Karpas-422 (cell line): Measurements from ENCODE around the gene PCDHGA8. TPM values are rescaled to one million over a fixed set of nuclear protein-coding genes. Genes with fewer than 3 reads are reported as not detected.
"Not testable (repeated sequence)": the region's sequence is repeated elsewhere in the genome, so short reads cannot be mapped to it uniquely, and the experiment has no call there.

Experiments used
- DNase-seq: peaks from one replicate; pipeline ENCODE4 v3.0.0-alpha.2; 2015
- H2AFZ ChIP-seq: fragments of 200-600 bp; sonication (generic); 2 replicates; pipeline ENCODE4 v1.6.1; 2014; ENCODE audit warnings: antibody characterized with exemption, low read length, mixed read lengths
- H3K27ac ChIP-seq: fragments of 200-600 bp; sonication (generic); 2 replicates; pipeline ENCODE4 v1.5.1; 2014; ENCODE audit warnings: mild to moderate bottlenecking, low read length, moderate library complexity
- H3K27me3 ChIP-seq: fragments of 200-600 bp; sonication (generic); 2 replicates; pipeline ENCODE4 v1.6.1; 2014; ENCODE audit warnings: low read length, mixed read lengths
- H3K36me3 ChIP-seq: fragments of 200-600 bp; sonication (generic); 2 replicates; pipeline ENCODE4 v1.6.1; 2014; ENCODE audit warnings: low read length, mixed read lengths; ENCODE audit not compliant: insufficient read depth
- H3K4me1 ChIP-seq: fragments of 200-600 bp; sonication (generic); 2 replicates; pipeline ENCODE4 v1.6.1; 2014; ENCODE audit warnings: mild to moderate bottlenecking, low read length, mixed read lengths
- H3K4me2 ChIP-seq: fragments of 200-600 bp; sonication (generic); 2 replicates; pipeline ENCODE4 v1.6.1; 2014; ENCODE audit warnings: low read length, low read depth, mild to moderate bottlenecking; ENCODE audit not compliant: poor library complexity, severe bottlenecking
- H3K4me3 ChIP-seq: fragments of 200-600 bp; sonication (generic); 2 replicates; pipeline ENCODE4 v1.5.1; 2014; ENCODE audit warnings: mild to moderate bottlenecking, antibody characterized with exemption, low read length, mixed read lengths
- H3K79me2 ChIP-seq: fragments of 200-600 bp; sonication (generic); 2 replicates; pipeline ENCODE4 v1.6.1; 2014; ENCODE audit warnings: mild to moderate bottlenecking, low read length, mixed read lengths
- H3K9ac ChIP-seq: fragments of 200-600 bp; sonication (generic); 2 replicates; pipeline ENCODE4 v1.6.0; 2014; ENCODE audit warnings: low read length
- H3K9me2 ChIP-seq: fragments of 200-600 bp; sonication (generic), shearing (Covaris generic); replicated peaks from 2 replicates; pipeline ENCODE4 v1.6.0; 2014; ENCODE audit warnings: mild to moderate bottlenecking, low read length, moderate library complexity; ENCODE audit not compliant: insufficient read depth
- H3K9me3 ChIP-seq: fragments of 300-700, 200-600 bp; sonication (generic); 2 replicates; pipeline ENCODE4 v1.6.1; 2014; ENCODE audit warnings: low read length, mixed read lengths
- H4K20me1 ChIP-seq: fragments of 200-600 bp; sonication (generic); 2 replicates; pipeline ENCODE4 v1.6.1; 2014; ENCODE audit warnings: mild to moderate bottlenecking, antibody characterized with exemption, low read length, low read depth; ENCODE audit not compliant: insufficient read depth
- total RNA-seq: library from RNA; depleted of rRNA; stranded (reverse); fragments of >200 nt; shearing (Covaris generic); gene quantifications from 2 replicates; pipeline ENCODE4 v1.2.3, GENCODE V29; 2014; ENCODE audit warnings: low replicate concordance

Gene PCDHGA8
- total RNA-seq, 1 experiment from 2014 or later = 9.6 TPM

GRCh38 chr5:141417494-141418172, 25.2 kb downstream of the PCDHGA8 start, which contains the start of gene PCDHGB7:
PCDHGB7 (plus strand) TSS chr5:141417677; CDS start chr5:141417860, 183 bp downstream.
- peaks cover 16% of the 10 kb centered on the region for H3K9me3 ChIP-seq
- H4K20me1 ChIP-seq, H3K27ac ChIP-seq, H3K4me2 ChIP-seq, H3K27me3 ChIP-seq, H3K4me3 ChIP-seq, H3K9me2 ChIP-seq, H3K9ac ChIP-seq, H3K4me1 ChIP-seq, H2AFZ ChIP-seq, H3K79me2 ChIP-seq: not testable (repeated sequence)
- peak; percentile 48 for DNase-seq
- H3K36me3 ChIP-seq = peaks cover 28% of the 10 kb centered on the region

- no peak overlapping the region for H3K4me2 ChIP-seq
- DNase-seq = no peak
- no peaks in the 10 kb centered on the region; the same call in 1 of the 2 replicates for H3K79me2 ChIP-seq
- H3K9ac ChIP-seq = no peak overlapping the region
- no peak overlapping the region for H2AFZ ChIP-seq
- H3K4me1 ChIP-seq = no peaks in the 10 kb centered on the region; the same call in 1 of the 2 replicates
- H3K27me3 ChIP-seq = no peaks in the 10 kb centered on the region
- H3K36me3 ChIP-seq = peaks cover 13% of the 10 kb centered on the region
- H3K27ac ChIP-seq = no peak overlapping the region
- H3K9me3 ChIP-seq = peaks cover 16% of the 10 kb centered on the region
- no peaks in the 10 kb centered on the region for H3K9me2 ChIP-seq
- H4K20me1 ChIP-seq = no peaks in the 10 kb centered on the region
- no peak overlapping the region for H3K4me3 ChIP-seq
These were observed 26.8 kb downstream of the PCDHGA8 start for GRCh38 chr5:141419074-141419880.

GRCh38 chr5:141420855-141421488, 28.5 kb downstream of the PCDHGA8 start, which contains the start of gene PCDHGA11:
PCDHGA11 (plus strand) TSS chr5:141421051; CDS start chr5:141421228, 177 bp downstream.
- no peak within 1 kb of the TSS for H2AFZ ChIP-seq
- no peaks in the 10 kb centered on the region for H3K9me2 ChIP-seq
- H3K4me3 ChIP-seq = no peak within 1 kb of the TSS
- no peaks in the 10 kb centered on the region for H4K20me1 ChIP-seq
- no peak within 1 kb of the TSS for H3K9ac ChIP-seq
- DNase-seq = no peak
- peaks cover 13% of the 10 kb centered on the region for H3K36me3 ChIP-seq
- no peaks in the 10 kb centered on the region; the same call in 1 of the 2 replicates for H3K4me1 ChIP-seq
- no peak within 1 kb of the TSS for H3K4me2 ChIP-seq
- H3K9me3 ChIP-seq = peaks cover 16% of the 10 kb centered on the region
- H3K27me3 ChIP-seq = no peaks in the 10 kb centered on the region
- no peak within 1 kb of the TSS for H3K27ac ChIP-seq
- no peaks in the 10 kb centered on the region for H3K79me2 ChIP-seq

GRCh38 chr5:141421489-141421855, 29.0 kb downstream of the PCDHGA8 start:
- no peaks in the 10 kb centered on the region for H3K27me3 ChIP-seq
- no peak overlapping the region for H2AFZ ChIP-seq
- H3K4me1 ChIP-seq = no peaks in the 10 kb centered on the region; the same call in 1 of the 2 replicates
- DNase-seq = no peak
- no peak overlapping the region for H3K27ac ChIP-seq
- no peaks in the 10 kb centered on the region for H3K9me2 ChIP-seq
- H3K9ac ChIP-seq = no peak overlapping the region
- H3K4me2 ChIP-seq = no peak overlapping the region
- peaks cover 14% of the 10 kb centered on the region for H3K36me3 ChIP-seq
- no peak overlapping the region for H3K4me3 ChIP-seq
- no peaks in the 10 kb centered on the region for H3K79me2 ChIP-seq
- peaks cover 16% of the 10 kb centered on the region for H3K9me3 ChIP-seq
- H4K20me1 ChIP-seq = no peaks in the 10 kb centered on the region

- peaks cover 14% of the 10 kb centered on the region for H3K36me3 ChIP-seq
- no peaks in the 10 kb centered on the region for H3K79me2 ChIP-seq
- no peak for DNase-seq
- peaks cover 20% of the 10 kb centered on the region for H3K9me3 ChIP-seq
- H3K9ac ChIP-seq = no peak overlapping the region
- H3K4me2 ChIP-seq = no peak overlapping the region
- no peaks in the 10 kb centered on the region for H3K27me3 ChIP-seq
- H2AFZ ChIP-seq = no peak overlapping the region
- H4K20me1 ChIP-seq = no peaks in the 10 kb centered on the region
- H3K27ac ChIP-seq = no peak overlapping the region
- no peak overlapping the region for H3K4me3 ChIP-seq
- no peaks in the 10 kb centered on the region; the same call in 1 of the 2 replicates for H3K4me1 ChIP-seq
- no peaks in the 10 kb centered on the region for H3K9me2 ChIP-seq
These were observed 30.4 kb downstream of the PCDHGA8 start for GRCh38 chr5:141422742-141423291.

DNA sequence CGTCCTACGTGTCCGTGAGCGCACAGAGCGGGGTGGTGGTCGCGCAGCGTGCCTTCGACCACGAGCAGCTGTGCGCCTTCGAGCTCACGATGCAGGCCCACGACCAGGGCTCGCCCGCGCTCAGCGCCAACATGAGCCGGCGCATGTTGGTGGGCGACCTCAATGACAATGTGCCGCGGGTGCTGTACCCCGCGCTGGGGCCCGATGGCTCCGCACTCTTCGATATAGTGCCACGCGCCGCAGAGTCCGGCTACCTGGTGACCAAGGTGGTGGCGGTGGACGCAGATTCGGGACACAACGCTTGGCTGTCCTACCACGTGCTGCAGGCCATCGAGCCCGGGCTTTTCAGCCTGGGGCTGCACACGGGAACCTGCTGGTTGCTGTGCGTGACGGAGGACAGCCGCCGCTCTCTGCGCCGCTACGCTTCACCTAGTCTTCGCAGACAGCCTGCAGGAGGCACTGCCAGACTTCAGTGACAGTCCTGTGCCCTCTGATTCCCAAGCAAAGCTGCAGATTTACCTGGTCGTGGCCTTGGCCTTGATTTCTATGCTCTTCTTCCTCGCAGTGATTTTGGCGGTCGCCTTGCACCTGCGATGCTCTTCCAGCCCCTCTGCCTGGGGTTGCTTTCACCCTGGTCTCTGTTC, 35.5 kb downstream of the PCDHGA8 start:
- no peaks in the 10 kb centered on the region; the same call in 1 of the 2 replicates for H3K4me1 ChIP-seq
- H3K4me2 ChIP-seq = no peak overlapping the region
- H3K27ac ChIP-seq = no peak overlapping the region
- peaks cover 4% of the 10 kb centered on the region; the same call in 1 of the 2 replicates for H3K36me3 ChIP-seq
- H3K4me3 ChIP-seq = no peak overlapping the region
- no peak overlapping the region for H2AFZ ChIP-seq
- DNase-seq = no peak
- peaks cover 13% of the 10 kb centered on the region for H3K9me3 ChIP-seq
- no peaks in the 10 kb centered on the region for H4K20me1 ChIP-seq
- H3K9ac ChIP-seq = no peak overlapping the region
- no peaks in the 10 kb centered on the region for H3K79me2 ChIP-seq
- H3K27me3 ChIP-seq = no peaks in the 10 kb centered on the region
- no peaks in the 10 kb centered on the region for H3K9me2 ChIP-seq

DNA sequence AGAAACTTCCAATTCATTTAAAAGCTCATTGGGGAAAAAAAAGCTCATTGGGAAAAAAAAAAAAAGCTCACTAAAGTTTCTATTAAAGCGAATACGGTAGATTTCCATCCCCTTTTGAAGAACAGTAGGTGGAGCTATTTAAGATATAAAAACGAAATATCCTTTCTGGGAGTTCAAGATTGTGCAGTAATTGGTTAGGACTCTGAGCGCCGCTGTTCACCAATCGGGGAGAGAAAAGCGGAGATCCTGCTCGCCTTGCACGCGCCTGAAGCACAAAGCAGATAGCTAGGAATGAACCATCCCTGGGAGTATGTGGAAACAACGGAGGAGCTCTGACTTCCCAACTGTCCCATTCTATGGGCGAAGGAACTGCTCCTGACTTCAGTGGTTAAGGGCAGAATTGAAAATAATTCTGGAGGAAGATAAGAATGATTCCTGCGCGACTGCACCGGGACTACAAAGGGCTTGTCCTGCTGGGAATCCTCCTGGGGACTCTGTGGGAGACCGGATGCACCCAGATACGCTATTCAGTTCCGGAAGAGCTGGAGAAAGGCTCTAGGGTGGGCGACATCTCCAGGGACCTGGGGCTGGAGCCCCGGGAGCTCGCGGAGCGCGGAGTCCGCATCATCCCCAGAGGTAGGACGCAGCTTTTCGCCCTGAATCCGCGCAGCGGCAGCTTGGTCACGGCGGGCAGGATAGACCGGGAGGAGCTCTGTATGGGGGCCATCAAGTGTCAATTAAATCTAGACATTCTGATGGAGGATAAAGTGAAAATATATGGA, 38.1 kb downstream of the PCDHGA8 start, which contains the start of gene PCDHGA12:
Gene PCDHGA12, plus strand, starts transcription at position 176 of the 782 bp plus-strand sequence. Its CDS starts 253 bp downstream, at position 429.
- Histone ChIP-seq H3K4me1 (no peaks in the 10 kb centered on the region), H3K79me2 (no peaks in the 10 kb centered on the region), H3K9me3 (peaks cover 13% of the 10 kb centered on the region), H3K9ac (no peak within 1 kb of the TSS), H3K4me3 (no peak within 1 kb of the TSS), H3K36me3 (peaks cover 6% of the 10 kb centered on the region; the same call in 1 of the 2 replicates), H3K9me2 (no peaks in the 10 kb centered on the region), H4K20me1 (no peaks in the 10 kb centered on the region), H3K27me3 (no peaks in the 10 kb centered on the region), H3K27ac (no peak within 1 kb of the TSS), H3K4me2 (no peak within 1 kb of the TSS), H2AFZ (no peak within 1 kb of the TSS)
- no peak for DNase-seq
